ENCODE measurements around the gene IL4I1.

- TF ChIP-seq CTCF (IDR thresholded peaks at IDR 0.05): no peak
- TF ChIP-seq POLR2A (IDR thresholded peaks at IDR 0.05): no peak
Observed at GRCh38 chr19:49925486-49925885, 28.8 kb upstream of the IL4I1 start.
